Testis (tissue), 3 donors: ENCODE results near the gene FASN. TPM values are rescaled to one million over a fixed set of nuclear protein-coding genes. Genes with fewer than 3 reads are reported as not detected.

Experiments
- DNase-seq: peaks from one replicate; pipeline ENCODE4 v3.0.0-alpha.2; 2019
- H3K27ac ChIP-seq, 2 donors: fragments of 200-600 bp; sonication (generic); one replicate each; pipeline ENCODE4 v1.5.1; 2019
- H3K27me3 ChIP-seq: fragments of 200-600 bp; sonication (generic); one replicate; pipeline ENCODE4 v1.5.1; 2019
- H3K36me3 ChIP-seq: fragments of 200-600 bp; sonication (generic); one replicate; pipeline ENCODE4 v1.5.1; 2017; ENCODE audit warnings: low read depth; ENCODE audit errors: missing control alignments
- H3K4me1 ChIP-seq: fragments of 200-600 bp; sonication (generic); one replicate; pipeline ENCODE4 v1.5.1; 2019
- H3K4me3 ChIP-seq, 2 donors: fragments of 200-600 bp; sonication (generic); one replicate each; pipeline ENCODE4 v1.5.1; 2017 to 2019
- H3K9me3 ChIP-seq: fragments of 200-600 bp; sonication (generic); one replicate; pipeline ENCODE4 v1.5.1; 2017
- CTCF ChIP-seq, 3 experiments: fragments of 450-650 bp in 2 of 3; fragments of 200-600 bp in 1 of 3; sonication (generic) in 1 of 3; IDR thresholded peaks; one replicate each; pipeline ENCODE4 v1.5.1; 2016 to 2019; ENCODE audit warnings: antibody characterized with exemption in 3 of 3, mild to moderate bottlenecking in 2 of 3, moderate library complexity in 1 of 3
- POLR2A ChIP-seq: fragments of 450-650 bp; IDR thresholded peaks from one replicate; pipeline ENCODE4 v1.6.1; 2017; ENCODE audit warnings: antibody characterized with exemption, mild to moderate bottlenecking, moderate library complexity
- WGBS, 2 donors: methylation state at CpG; one replicate each; pipeline ENCODE4 v1.1.5; 2018; 5-methylcytosine and 5-hydroxymethylcytosine counted together
- intact Hi-C: fragments of 100-400 bp; cut with DNase I; formaldehyde crosslinking; loops from one replicate; pipeline ENCODE4 v1.15.1; 2023; ENCODE audit warnings: low total_unique reads
- polyA plus RNA-seq: library from polyadenylated mRNA; stranded (reverse); fragments of 350-450 nt; fragmentation: Illumina TruSeq; extraction: RNeasy Lipid Tissue Mini Kit (QIAGEN cat#74804); gene quantifications from one replicate; pipeline ENCODE4 v1.2.3, GENCODE V29; 2014; ENCODE audit warnings: low read depth, low replicate concordance; ENCODE audit not compliant: insufficient read depth
- total RNA-seq, 2 donors: library from RNA; depleted of rRNA; stranded (reverse); fragments of >200 nt; gene quantifications; one replicate each; pipeline ENCODE4 v1.2.3, GENCODE V29; 2016

The FASN gene
- total and polyA plus RNA-seq, 3 donors from 2014 or later, result 47.6 to 93.0 (median 76.2) TPM

DNA sequence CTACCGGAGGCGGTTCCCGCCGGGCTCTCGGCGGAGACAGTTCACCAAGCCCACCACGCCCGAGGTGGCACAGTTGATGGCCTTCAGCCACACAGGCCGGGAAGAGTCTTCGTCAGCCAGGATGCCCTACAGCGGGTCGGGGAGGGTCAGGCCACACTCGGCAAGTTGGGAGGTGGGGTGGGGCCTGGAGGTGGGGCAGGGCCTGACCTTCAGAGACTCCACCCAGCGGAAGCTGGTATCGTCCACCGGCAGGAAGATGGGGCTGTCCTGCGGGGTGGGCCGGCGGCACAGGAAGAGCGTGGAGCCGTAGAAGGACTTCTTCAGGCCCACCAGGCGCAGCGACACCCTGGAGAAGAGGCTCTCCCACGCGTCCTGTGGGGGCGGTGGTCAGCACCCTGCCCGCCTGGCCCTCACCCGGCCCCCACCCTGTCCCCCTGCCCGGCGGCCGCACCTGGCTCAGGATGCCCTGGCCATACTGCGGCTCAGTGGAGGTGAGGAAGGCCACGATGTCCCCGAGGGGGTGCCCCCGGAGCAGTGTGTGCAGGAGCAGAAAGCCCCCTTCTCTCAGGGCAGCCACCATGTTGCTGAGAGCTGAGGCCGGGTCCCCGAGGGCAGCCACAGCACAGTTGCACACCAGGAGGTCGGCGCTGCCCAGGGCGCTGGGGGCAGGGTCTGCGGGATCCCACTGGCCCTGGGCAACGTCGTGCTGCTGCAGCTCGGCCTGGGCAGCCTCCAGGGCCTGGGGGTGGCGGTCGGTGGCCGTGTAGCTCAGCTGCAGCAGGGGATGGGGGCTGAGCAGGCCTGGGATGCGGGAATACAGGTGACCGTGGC, 12.8 kb downstream of the FASN start:
- no peak for DNase-seq
- Histone ChIP-seq H3K4me3 (no peak overlapping the region), H3K36me3 (no peaks in the 10 kb centered on the region), H3K9me3 (no peaks in the 10 kb centered on the region), H3K27me3 (no peaks in the 10 kb centered on the region), H3K27ac (no peak overlapping the region), H3K4me1 (no peaks in the 10 kb centered on the region)
- intact Hi-C loops, result no loop called here
- TF ChIP-seq POLR2A, result no peak
- WGBS, 2 donors, result 93% methylated on average over 10 to 40 of the region's 49 CpGs

DNA sequence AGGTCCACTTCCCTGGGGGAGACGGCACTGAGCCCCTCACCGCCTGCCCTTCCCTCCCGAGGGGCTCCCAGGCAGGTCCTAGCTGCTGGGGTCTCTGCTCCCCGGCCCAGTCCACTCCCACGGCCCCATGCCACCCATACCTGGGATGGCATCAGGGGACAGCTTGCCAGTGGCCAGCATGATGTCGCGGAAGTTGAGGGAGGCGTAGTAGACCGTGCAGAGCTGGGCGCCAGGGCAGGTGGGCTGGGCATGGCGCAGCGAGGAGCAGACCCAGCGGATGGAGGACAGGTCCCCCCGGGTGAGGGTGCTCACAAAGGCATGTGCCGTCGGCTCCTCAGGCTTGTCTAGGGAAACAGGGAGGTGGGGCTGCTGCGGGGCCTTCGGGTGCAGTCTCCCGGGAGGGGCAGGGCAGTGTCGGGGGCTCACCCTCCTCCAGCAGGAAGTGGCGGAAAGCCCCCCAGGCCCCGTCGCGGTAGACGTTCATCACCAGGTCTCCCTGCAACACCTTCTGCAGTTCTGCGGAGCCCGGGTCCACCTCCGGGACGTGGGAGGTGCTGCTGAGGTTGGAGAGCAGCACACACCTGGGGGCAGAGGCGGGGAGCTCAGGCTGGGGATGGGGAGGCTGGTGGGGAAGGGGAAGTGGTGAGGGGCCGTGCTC, 13.5 kb downstream of the FASN start:
- no peak overlapping the region for H3K4me3 ChIP-seq
- intact Hi-C loops, result no loop called here
- no peak overlapping the region for H3K27ac ChIP-seq
- no peaks in the 10 kb centered on the region for H3K27me3 ChIP-seq
- TF ChIP-seq CTCF (IDR thresholded peaks at IDR 0.05) (no peak), POLR2A (no peak)
- WGBS, 2 donors, result 93 to 96% methylated on average over 18 to 30 of the region's 31 CpGs
- H3K4me1 ChIP-seq, result no peaks in the 10 kb centered on the region
- no peaks in the 10 kb centered on the region for H3K9me3 ChIP-seq
- no peak for DNase-seq
- H3K36me3 ChIP-seq, result no peaks in the 10 kb centered on the region

- TF ChIP-seq CTCF (IDR thresholded peaks at IDR 0.05) (no peak), POLR2A (no peak)
- H3K36me3 ChIP-seq, result no peaks in the 10 kb centered on the region
These were observed 14.3 kb downstream of the FASN start for GRCh38 chr17:82083533-82084359.

GRCh38 chr17:82083009-82083408, 15.0 kb downstream of the FASN start:
- no peaks in the 10 kb centered on the region for H3K9me3 ChIP-seq
- WGBS, 2 donors, result 92 to 100% methylated on average over 1 to 24 of the region's 24 CpGs
- TF ChIP-seq CTCF (IDR thresholded peaks at IDR 0.05) (no peak), POLR2A (no peak)
- H3K36me3 ChIP-seq, result no peaks in the 10 kb centered on the region
- no peak overlapping the region for H3K4me3 ChIP-seq
- no peak for DNase-seq
- intact Hi-C loops, result no loop called here
- H3K27me3 ChIP-seq, result no peaks in the 10 kb centered on the region
- peaks cover 4% of the 10 kb centered on the region for H3K4me1 ChIP-seq
- no peak overlapping the region for H3K27ac ChIP-seq

More at GRCh38 chr17:82083533-82084359, 14.3 kb downstream of the FASN start:
- intact Hi-C loops, result no loop called here
- no peak overlapping the region for H3K27ac ChIP-seq
- 88 to 93% methylated on average over 26 to 37 of the region's 55 CpGs for WGBS, 2 donors
- no peak overlapping the region for H3K4me3 ChIP-seq
- no peaks in the 10 kb centered on the region for H3K9me3 ChIP-seq
- DNase-seq, result no peak
- no peaks in the 10 kb centered on the region for H3K4me1 ChIP-seq
- H3K27me3 ChIP-seq, result no peaks in the 10 kb centered on the region

GRCh38 chr17:82082456-82082855, 15.6 kb downstream of the FASN start:
- Histone ChIP-seq H3K36me3 (no peaks in the 10 kb centered on the region), H3K4me3 (no peak overlapping the region), H3K27me3 (no peaks in the 10 kb centered on the region), H3K27ac (no peak overlapping the region), H3K9me3 (no peaks in the 10 kb centered on the region), H3K4me1 (peaks cover 10% of the 10 kb centered on the region)
- no peak for DNase-seq
- TF ChIP-seq CTCF (IDR thresholded peaks at IDR 0.05), result no peak
- no peak for TF ChIP-seq POLR2A
- intact Hi-C loops, result no loop called here
- 92% methylated on average over 19 of the region's 19 CpGs; no CpG with 5 or more reads in 1 of the 2 donors for WGBS, 2 donors
